Measurements from ENCODE around the gene PKP1. TPM values are rescaled to one million over a fixed set of nuclear protein-coding genes. Genes with fewer than 3 reads are reported as not detected.
"Not testable (repeated sequence)": the region's sequence is repeated elsewhere in the genome, so short reads cannot be mapped to it uniquely, and the experiment has no call there.

The PKP1 gene
- total RNA-seq, 1 experiment from 2014 or later: 0.30 TPM

- intact Hi-C loops (cut with micrococcal nuclease): loop anchor here (1.0 kb wide), 3 partner anchors 92 to 154 kb away; no protein-coding TSS in a partner anchor
- Mint-ChIP-seq H3K36me3 (ENCODE audit: insufficient read depth, unreplicated experiment) (no peaks in the 10 kb centered on the region), H3K27ac (ENCODE audit: low read depth, unreplicated experiment) (no peak overlapping the region), H3K9me3 (ENCODE audit: unreplicated experiment) (no peaks in the 10 kb centered on the region), H3K27me3 (ENCODE audit: insufficient read depth, unreplicated experiment) (no peaks in the 10 kb centered on the region), H3K4me3 (ENCODE audit: unreplicated experiment) (no peak overlapping the region), H3K4me1 (ENCODE audit: insufficient read depth, unreplicated experiment) (no peaks in the 10 kb centered on the region)
- BruUV-seq (replicated peaks): no TSS peak
- DNase-seq (ENCODE audit: unreplicated experiment): no peak
- CTCF ChIA-PET: interaction anchor here (0.5 to 8.7 kb wide), 66 partner anchors 11 to 1402 kb away, joined by 3 to 550 read pairs (median 5); partner anchors contain the start of genes ASCL5 and PKP1
- POLR2A ChIA-PET: interaction anchor here (0.8 to 2.6 kb wide), 23 partner anchors 9 to 227 kb away, joined by 3 to 19 read pairs (median 5); partner anchors contain the start of gene TMEM9
- no peak for TF ChIP-seq CTCF (IDR thresholded peaks at IDR 0.05; ENCODE audit: unreplicated experiment)
These were observed 29.2 kb upstream of the PKP1 start for GRCh38 chr1:201253906-201254624.

- peak; percentile 100 for TF ChIP-seq CTCF (IDR thresholded peaks at IDR 0.05; ENCODE audit: unreplicated experiment)
- intact Hi-C loops (cut with micrococcal nuclease): loop anchor here (1.0 kb wide), 3 partner anchors 91 to 153 kb away; no protein-coding TSS in a partner anchor
- Mint-ChIP-seq H3K4me1 (ENCODE audit: insufficient read depth, unreplicated experiment) (no peaks in the 10 kb centered on the region), H3K36me3 (ENCODE audit: insufficient read depth, unreplicated experiment) (no peaks in the 10 kb centered on the region), H3K4me3 (ENCODE audit: unreplicated experiment) (no peak overlapping the region), H3K27ac (ENCODE audit: low read depth, unreplicated experiment) (no peak overlapping the region), H3K27me3 (ENCODE audit: insufficient read depth, unreplicated experiment) (no peaks in the 10 kb centered on the region), H3K9me3 (ENCODE audit: unreplicated experiment) (no peaks in the 10 kb centered on the region)
- ChIA-PET CTCF (interaction anchor here (0.6 to 8.7 kb wide), 62 partner anchors 11 to 1402 kb away, joined by 3 to 550 read pairs (median 5); partner anchors contain the start of gene PKP1), POLR2A (interaction anchor here (0.6 to 2.6 kb wide), 22 partner anchors 8 to 276 kb away, joined by 3 to 19 read pairs (median 6); no protein-coding TSS in a partner anchor)
- DNase-seq (ENCODE audit: unreplicated experiment): peak; percentile 80
- BruUV-seq (replicated peaks): no TSS peak
These were observed 28.5 kb upstream of the PKP1 start for GRCh38 chr1:201254625-201255478.

- no peak for DNase-seq (ENCODE audit: unreplicated experiment)
- POLR2A ChIA-PET: interaction anchor here (0.6 to 2.6 kb wide), 9 partner anchors 11 to 275 kb away, joined by 3 to 19 read pairs (median 12); no protein-coding TSS in a partner anchor
- no peak overlapping the region for H3K4me3 Mint-ChIP-seq (ENCODE audit: unreplicated experiment)
- CTCF ChIA-PET: interaction anchor here (1.0 to 8.7 kb wide), 23 partner anchors 10 to 240 kb away, joined by 3 to 550 read pairs (median 19); partner anchors contain the start of gene PKP1
- H3K27me3 Mint-ChIP-seq (ENCODE audit: insufficient read depth, unreplicated experiment): no peaks in the 10 kb centered on the region
- no peak for TF ChIP-seq CTCF (IDR thresholded peaks at IDR 0.05; ENCODE audit: unreplicated experiment)
- H3K27ac Mint-ChIP-seq (ENCODE audit: low read depth, unreplicated experiment): no peak overlapping the region
- H3K36me3 Mint-ChIP-seq (ENCODE audit: insufficient read depth, unreplicated experiment): no peaks in the 10 kb centered on the region
- H3K9me3 Mint-ChIP-seq (ENCODE audit: unreplicated experiment): no peaks in the 10 kb centered on the region
- intact Hi-C loops (cut with micrococcal nuclease): no loop called here
- BruUV-seq (replicated peaks): no TSS peak
- peaks cover 6% of the 10 kb centered on the region for H3K4me1 Mint-ChIP-seq (ENCODE audit: insufficient read depth, unreplicated experiment)
These were observed 27.6 kb upstream of the PKP1 start for GRCh38 chr1:201255479-201256362.

GRCh38 chr1:201258132-201258531 lies 25.2 kb upstream of the PKP1 start:
- H3K9me3 Mint-ChIP-seq (ENCODE audit: unreplicated experiment); BruUV-seq (replicated peaks); H3K36me3 Mint-ChIP-seq (ENCODE audit: insufficient read depth, unreplicated experiment); H3K27ac Mint-ChIP-seq (ENCODE audit: low read depth, unreplicated experiment); H3K27me3 Mint-ChIP-seq (ENCODE audit: insufficient read depth, unreplicated experiment); DNase-seq (ENCODE audit: unreplicated experiment); H3K4me3 Mint-ChIP-seq (ENCODE audit: unreplicated experiment); intact Hi-C loops (cut with micrococcal nuclease): not testable (repeated sequence)
- CTCF ChIA-PET: interaction anchor here (0.7 to 22.1 kb wide), 10 partner anchors 9 to 255 kb away, joined by 3 to 474 read pairs (median 46); partner anchors contain the start of gene PKP1
- H3K4me1 Mint-ChIP-seq (ENCODE audit: insufficient read depth, unreplicated experiment): peaks cover 16% of the 10 kb centered on the region
- POLR2A ChIA-PET: interaction anchor here (3.3 to 46.7 kb wide), 3 partner anchors 11 to 90 kb away, joined by 21 to 3819 read pairs (median 41); partner anchors contain the start of gene PKP1

Measured in MCF 10A (cell line).